Mesendoderm (in vitro differentiated cells): ENCODE measurements around the gene SYMPK.
A peak's percentile ranks its signal among the peaks of the same experiment; 100 is the strongest.
"Not testable (repeated sequence)": the region's sequence is repeated elsewhere in the genome, so short reads cannot be mapped to it uniquely, and the experiment has no call there.

Experiments
- DNase-seq: peaks from one replicate; pipeline ENCODE4 v3.0.0; 2013
- H2AK5ac ChIP-seq: 2 replicates; pipeline ENCODE4 v1.6.1; 2013; ENCODE audit warnings: low read length, inconsistent platforms
- H2BK120ac ChIP-seq: 2 replicates; pipeline ENCODE4 v1.6.1; 2013; ENCODE audit warnings: low read depth, mild to moderate bottlenecking, low read length, moderate library complexity, mixed read lengths
- H2BK15ac ChIP-seq: replicated peaks from 2 replicates; pipeline ENCODE4 v1.6.1; 2013; ENCODE audit warnings: low read depth, mild to moderate bottlenecking, moderate library complexity
- H2BK5ac ChIP-seq: 2 replicates; pipeline ENCODE4 v1.6.1; 2013; ENCODE audit warnings: low read length, inconsistent platforms
- H3K18ac ChIP-seq: 2 replicates; pipeline ENCODE4 v1.6.1; 2013; ENCODE audit warnings: mild to moderate bottlenecking, low read length, mixed read lengths
- H3K23ac ChIP-seq: one replicate; pipeline ENCODE4 v1.6.1; 2013; ENCODE audit warnings: low read length
- H3K27ac ChIP-seq: 2 replicates; pipeline ENCODE4 v1.5.1; 2013; ENCODE audit warnings: low read depth, mild to moderate bottlenecking, inconsistent platforms, low read length, moderate library complexity
- H3K27me3 ChIP-seq: 2 replicates; pipeline ENCODE4 v1.6.1; 2013; ENCODE audit warnings: low read length, control low read depth, mild to moderate bottlenecking, inconsistent platforms; ENCODE audit not compliant: insufficient read depth, poor library complexity
- H3K36me3 ChIP-seq: 2 replicates; pipeline ENCODE4 v1.6.1; 2013; ENCODE audit warnings: low read length, inconsistent platforms; ENCODE audit not compliant: control insufficient read depth, insufficient read depth
- H3K4ac ChIP-seq: one replicate; pipeline ENCODE4 v1.6.1; 2013; ENCODE audit warnings: low read depth, mild to moderate bottlenecking, low read length, moderate library complexity
- H3K4me1 ChIP-seq: 2 replicates; pipeline ENCODE4 v1.6.1; 2013; ENCODE audit warnings: low read depth, low read length, inconsistent platforms; ENCODE audit not compliant: control insufficient read depth
- H3K4me2 ChIP-seq: 2 replicates; pipeline ENCODE4 v1.6.1; 2013; ENCODE audit warnings: low read length
- H3K4me3 ChIP-seq: 2 replicates; pipeline ENCODE4 v1.5.1; 2013; ENCODE audit warnings: mild to moderate bottlenecking, low read length
- H3K56ac ChIP-seq: one replicate; pipeline ENCODE4 v1.6.1; 2013; ENCODE audit warnings: low read length
- H3K79me1 ChIP-seq: 2 replicates; pipeline ENCODE4 v1.6.1; 2013; ENCODE audit warnings: low read length, inconsistent platforms
- H3K79me2 ChIP-seq: 2 replicates; pipeline ENCODE4 v1.6.1; 2013; ENCODE audit warnings: mild to moderate bottlenecking, low read length; ENCODE audit not compliant: control insufficient read depth, insufficient read depth
- H3K9ac ChIP-seq: 2 replicates; pipeline ENCODE4 v1.6.1; 2013; ENCODE audit warnings: low read length, inconsistent platforms
- H4K5ac ChIP-seq: one replicate; pipeline ENCODE4 v1.6.1; 2013; ENCODE audit warnings: low read length
- H4K8ac ChIP-seq: one replicate; pipeline ENCODE4 v1.6.1; 2013; ENCODE audit warnings: low read depth, mild to moderate bottlenecking, control low read depth, low read length, moderate library complexity
- WGBS: extraction: QIAGEN DNeasy Blood & Tissue Kit; methylation state at CpG from one replicate; pipeline ENCODE4 v1.1.7; 2013; ENCODE audit warnings: low lambda C conversion rate, missing lambda C conversion rate; ENCODE audit not compliant: insufficient coverage; ENCODE audit errors: extremely low coverage; 5-methylcytosine and 5-hydroxymethylcytosine counted together

The SYMPK gene

DNA sequence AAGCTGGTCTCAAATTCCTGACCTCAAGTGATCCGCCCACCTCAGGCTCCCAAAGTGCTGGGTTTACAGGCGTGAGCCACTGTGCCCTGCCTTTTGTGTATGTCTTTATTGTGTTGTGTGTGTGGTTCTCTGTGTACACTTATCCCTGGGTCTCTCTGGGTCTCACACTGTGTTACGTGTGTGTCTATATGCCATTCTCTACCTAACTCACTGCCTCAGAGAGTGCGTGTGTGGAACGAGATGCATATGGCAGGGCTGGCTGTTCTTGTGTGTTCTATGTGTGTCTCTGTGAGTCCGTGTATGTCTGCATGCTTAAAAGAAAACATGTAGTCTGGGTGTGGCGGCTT is 11.6 kb upstream of the SYMPK start:
- H3K4me1 ChIP-seq, result peaks cover 3% of the 10 kb centered on the region
- no peak overlapping the region for H3K4me3 ChIP-seq
- no peak overlapping the region for H2BK15ac ChIP-seq
- H3K27me3 ChIP-seq, result no peaks in the 10 kb centered on the region
- no peak overlapping the region for H2BK120ac ChIP-seq
- no peak overlapping the region for H3K4ac ChIP-seq
- no peak overlapping the region for H2BK5ac ChIP-seq
- H3K27ac ChIP-seq, result no peak overlapping the region
- no CpG with 5 or more reads among the region's 7 CpGs for WGBS
- H3K56ac ChIP-seq, result no peak overlapping the region
- no peak overlapping the region for H4K5ac ChIP-seq
- H3K79me1 ChIP-seq, result peaks cover 2% of the 10 kb centered on the region
- no peak overlapping the region for H2AK5ac ChIP-seq
- H3K79me2 ChIP-seq, result no peaks in the 10 kb centered on the region
- no peak for DNase-seq
- H3K23ac ChIP-seq, result no peak overlapping the region
- no peak overlapping the region for H3K9ac ChIP-seq
- no peak overlapping the region for H3K18ac ChIP-seq
- H4K8ac ChIP-seq, result no peak overlapping the region
- H3K4me2 ChIP-seq, result no peak overlapping the region
- H3K36me3 ChIP-seq, result peaks cover 3% of the 10 kb centered on the region

DNA sequence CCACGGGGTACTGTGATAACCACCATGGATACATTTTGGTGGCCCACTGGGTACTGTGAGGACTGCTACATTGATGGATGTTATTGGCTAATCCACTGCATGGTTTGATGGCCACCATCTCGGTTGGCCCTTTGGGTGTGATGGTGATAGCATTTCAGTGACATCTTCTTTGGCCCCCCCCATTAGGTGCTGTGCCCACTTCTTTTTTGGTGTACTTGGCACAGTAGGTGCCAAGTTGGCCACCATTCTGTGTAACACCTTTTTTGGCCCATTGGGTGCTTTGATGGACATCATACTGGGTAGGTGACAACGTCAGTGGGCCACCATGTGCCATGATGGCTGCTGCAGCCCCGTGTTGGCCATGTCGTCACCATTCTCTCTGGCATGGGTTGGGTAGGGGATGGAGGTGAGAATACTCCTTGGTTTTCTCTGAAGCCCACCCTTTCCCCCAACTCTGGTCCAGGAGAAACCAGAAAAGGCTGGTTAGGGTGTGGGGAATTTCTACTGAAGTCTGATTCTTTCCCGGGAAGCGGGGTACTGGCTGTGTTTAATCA is 10.3 kb upstream of the SYMPK start:
- no peak overlapping the region for H3K23ac ChIP-seq
- DNase-seq, result no peak
- H2AK5ac ChIP-seq, result no peak overlapping the region
- no CpG with 5 or more reads among the region's 7 CpGs for WGBS
- H4K5ac ChIP-seq, result no peak overlapping the region
- H2BK15ac ChIP-seq, result no peak overlapping the region
- H3K79me1 ChIP-seq, result peaks cover 7% of the 10 kb centered on the region
- no peak overlapping the region for H3K56ac ChIP-seq
- H3K4me3 ChIP-seq, result no peak overlapping the region
- H3K9ac ChIP-seq, result no peak overlapping the region
- no peak overlapping the region for H3K4ac ChIP-seq
- no peaks in the 10 kb centered on the region for H3K27me3 ChIP-seq
- H3K27ac ChIP-seq, result no peak overlapping the region
- H2BK120ac ChIP-seq, result no peak overlapping the region
- peaks cover 3% of the 10 kb centered on the region for H3K36me3 ChIP-seq
- no peak overlapping the region for H3K18ac ChIP-seq
- H3K4me1 ChIP-seq, result peaks cover 3% of the 10 kb centered on the region
- no peak overlapping the region for H4K8ac ChIP-seq
- H3K79me2 ChIP-seq, result peaks cover 6% of the 10 kb centered on the region
- H2BK5ac ChIP-seq, result no peak overlapping the region
- no peak overlapping the region for H3K4me2 ChIP-seq

DNA sequence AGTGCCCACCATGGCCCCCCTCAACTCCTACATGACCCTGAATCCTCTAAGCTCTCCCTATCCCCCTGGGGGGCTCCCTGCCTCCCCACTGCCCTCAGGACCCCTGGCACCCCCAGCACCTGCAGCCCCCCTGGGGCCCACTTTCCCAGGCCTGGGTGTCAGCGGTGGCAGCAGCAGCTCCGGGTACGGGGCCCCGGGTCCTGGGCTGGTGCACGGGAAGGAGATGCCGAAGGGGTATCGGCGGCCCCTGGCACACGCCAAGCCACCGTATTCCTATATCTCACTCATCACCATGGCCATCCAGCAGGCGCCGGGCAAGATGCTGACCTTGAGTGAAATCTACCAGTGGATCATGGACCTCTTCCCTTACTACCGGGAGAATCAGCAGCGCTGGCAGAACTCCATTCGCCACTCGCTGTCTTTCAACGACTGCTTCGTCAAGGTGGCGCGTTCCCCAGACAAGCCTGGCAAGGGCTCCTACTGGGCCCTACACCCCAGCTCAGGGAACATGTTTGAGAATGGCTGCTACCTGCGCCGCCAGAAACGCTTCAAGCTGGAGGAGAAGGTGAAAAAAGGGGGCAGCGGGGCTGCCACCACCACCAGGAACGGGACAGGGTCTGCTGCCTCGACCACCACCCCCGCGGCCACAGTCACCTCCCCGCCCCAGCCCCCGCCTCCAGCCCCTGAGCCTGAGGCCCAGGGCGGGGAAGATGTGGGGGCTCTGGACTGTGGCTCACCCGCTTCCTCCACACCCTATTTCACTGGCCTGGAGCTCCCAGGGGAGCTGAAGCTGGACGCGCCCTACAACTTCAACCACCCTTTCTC is 9.4 kb upstream of the SYMPK start:
- H4K8ac ChIP-seq, result no peak overlapping the region
- no peak overlapping the region for H3K23ac ChIP-seq
- no peak overlapping the region for H3K4me3 ChIP-seq
- peaks cover 3% of the 10 kb centered on the region for H3K4me1 ChIP-seq
- peaks cover 7% of the 10 kb centered on the region for H3K79me1 ChIP-seq
- no peaks in the 10 kb centered on the region for H3K27me3 ChIP-seq
- DNase-seq, result no peak
- H3K36me3 ChIP-seq, result peaks cover 3% of the 10 kb centered on the region
- WGBS, result no CpG with 5 or more reads among the region's 34 CpGs
- H2BK15ac ChIP-seq, result no peak overlapping the region
- H2BK5ac ChIP-seq, result no peak overlapping the region
- H3K4me2 ChIP-seq, result no peak overlapping the region
- no peak overlapping the region for H2AK5ac ChIP-seq
- H2BK120ac ChIP-seq, result no peak overlapping the region
- no peak overlapping the region for H3K56ac ChIP-seq
- no peak overlapping the region for H3K27ac ChIP-seq
- peaks cover 11% of the 10 kb centered on the region for H3K79me2 ChIP-seq
- H3K9ac ChIP-seq, result no peak overlapping the region
- no peak overlapping the region for H3K4ac ChIP-seq
- H4K5ac ChIP-seq, result no peak overlapping the region
- no peak overlapping the region for H3K18ac ChIP-seq

DNA sequence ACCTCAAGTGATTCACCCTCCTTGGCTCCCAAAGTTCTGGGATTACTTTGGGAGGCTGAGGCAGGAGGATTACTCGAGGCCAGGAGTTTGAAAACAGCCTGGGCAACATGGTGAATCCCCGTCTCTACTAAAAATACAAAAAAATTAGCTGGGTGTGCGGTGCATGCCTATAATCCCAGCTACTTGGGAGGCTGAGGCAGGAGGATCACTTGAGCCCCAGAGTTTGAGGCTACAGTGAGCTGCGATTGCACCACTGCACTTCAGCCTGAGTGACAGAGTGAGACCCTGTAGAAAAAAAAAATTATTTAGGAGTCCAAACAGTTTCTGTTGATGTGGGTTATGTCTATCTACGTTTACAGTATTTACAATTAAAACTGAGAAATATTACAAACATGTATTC is 7.9 kb upstream of the SYMPK start:
- Histone ChIP-seq H3K4ac (no peak overlapping the region), H3K79me2 (peaks cover 19% of the 10 kb centered on the region), H2AK5ac (no peak overlapping the region), H2BK15ac (no peak overlapping the region), H3K9ac (no peak overlapping the region), H3K27me3 (no peaks in the 10 kb centered on the region), H3K4me1 (peaks cover 5% of the 10 kb centered on the region), H3K79me1 (peaks cover 10% of the 10 kb centered on the region), H3K36me3 (peaks cover 3% of the 10 kb centered on the region), H3K4me2 (no peak overlapping the region), H4K8ac (no peak overlapping the region), H3K4me3 (no peak overlapping the region), H3K18ac (no peak overlapping the region), H3K27ac (no peak overlapping the region), H3K56ac (no peak overlapping the region), H4K5ac (no peak overlapping the region), H2BK120ac (no peak overlapping the region), H2BK5ac (no peak overlapping the region), H3K23ac (no peak overlapping the region)
- no peak for DNase-seq
- no CpG with 5 or more reads among the region's 5 CpGs for WGBS

DNA sequence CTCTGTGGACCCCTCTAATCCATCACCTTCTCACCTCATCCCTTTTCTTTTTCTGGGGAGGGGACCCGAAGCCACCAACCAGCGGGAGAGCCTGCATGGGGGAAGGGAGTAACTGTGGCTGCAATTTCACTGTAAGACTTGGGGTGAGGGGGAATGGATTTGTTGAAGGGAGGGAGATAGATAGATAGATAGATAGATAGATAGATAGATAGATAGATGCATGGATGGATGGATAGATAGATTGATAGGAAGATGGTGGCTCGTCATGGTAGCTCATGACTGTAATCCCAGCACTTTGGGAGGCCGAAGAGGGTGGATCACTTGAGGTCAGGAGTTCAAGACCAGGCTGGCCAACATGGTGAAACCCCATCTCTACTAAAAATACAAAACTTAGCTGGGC is 4.3 kb upstream of the SYMPK start:
- H3K79me1 ChIP-seq, result peaks cover 13% of the 10 kb centered on the region
- not testable (repeated sequence) for DNase-seq, H3K23ac ChIP-seq, H2AK5ac ChIP-seq, H3K27me3 ChIP-seq, H4K5ac ChIP-seq, H2BK15ac ChIP-seq, H3K4me1 ChIP-seq, H3K4ac ChIP-seq, H3K9ac ChIP-seq, H4K8ac ChIP-seq, H3K18ac ChIP-seq, H2BK5ac ChIP-seq, H3K4me3 ChIP-seq, H3K4me2 ChIP-seq, H3K27ac ChIP-seq, H2BK120ac ChIP-seq, H3K36me3 ChIP-seq
- no CpG with 5 or more reads among the region's 4 CpGs for WGBS
- H3K56ac ChIP-seq, result peak overlapping the region; percentile 7
- peaks cover 35% of the 10 kb centered on the region for H3K79me2 ChIP-seq
